ENCODE data around the gene MYMX. TPM values are rescaled to one million over a fixed set of nuclear protein-coding genes. Genes with fewer than 3 reads are reported as not detected.

The MYMX gene
- total RNA-seq, 2 experiments from 2014 or later: not detected

- DNase-seq: no peak
- Histone ChIP-seq H3K9me3 (ENCODE audit: control insufficient read depth in 1 of 2, insufficient read depth in 1 of 2, low read length in 2 of 2) (no peaks in the 10 kb centered on the region), H3K36me3 (ENCODE audit: insufficient read depth, low read length) (no peaks in the 10 kb centered on the region), H3K4me1 (ENCODE audit: insufficient read depth, low read length) (no peaks in the 10 kb centered on the region), H3K4me3 (ENCODE audit: low read length) (no peak overlapping the region), H3K27ac (ENCODE audit: low read depth in 1 of 2, low read length in 2 of 2) (no peak overlapping the region), H3K27me3 (ENCODE audit: control insufficient read depth in 1 of 2, insufficient read depth in 2 of 2, low read length in 2 of 2) (no peaks in the 10 kb centered on the region)
- ATAC-seq (ENCODE audit: poor library complexity): no peak
- Mint-ChIP-seq H3K4me1 (ENCODE audit: low read depth) (no peaks in the 10 kb centered on the region), H3K4me3 (no peak overlapping the region), H3K27me3 (peaks cover 4% of the 10 kb centered on the region), H3K36me3 (ENCODE audit: low read depth) (no peaks in the 10 kb centered on the region), H3K27ac (no peak overlapping the region), H3K9me3 (no peaks in the 10 kb centered on the region)
- TF ChIP-seq CTCF (IDR thresholded peaks at IDR 0.05): no peak
- ChIA-PET POLR2A (no interaction called here), CTCF (interaction anchor here (1.4 kb wide), 1 partner anchor 10 kb away, joined by 4 read pairs; no protein-coding TSS in a partner anchor)
- intact Hi-C loops (cut with DNase I, micrococcal nuclease): no loop called here
These were observed 5.4 kb upstream of the MYMX start for GRCh38 chr6:44211284-44211683.

- Histone ChIP-seq H3K36me3 (ENCODE audit: insufficient read depth, low read length) (no peaks in the 10 kb centered on the region), H3K4me3 (ENCODE audit: low read length) (no peak overlapping the region), H3K9me3 (ENCODE audit: control insufficient read depth in 1 of 2, insufficient read depth in 1 of 2, low read length in 2 of 2) (peaks cover 0 to 3% of the 10 kb centered on the region in 2 experiments), H3K4me1 (ENCODE audit: insufficient read depth, low read length) (peaks cover 5% of the 10 kb centered on the region), H3K27ac (ENCODE audit: low read depth in 1 of 2, low read length in 2 of 2) (no peak overlapping the region), H3K27me3 (ENCODE audit: control insufficient read depth in 1 of 2, insufficient read depth in 2 of 2, low read length in 2 of 2) (peaks cover 3 to 7% of the 10 kb centered on the region in 2 experiments)
- ATAC-seq (ENCODE audit: poor library complexity) (no peak), DNase-seq (no peak)
- CTCF ChIA-PET: no interaction called here
- intact Hi-C loops (cut with DNase I, micrococcal nuclease): no loop called here
- H3K27ac Mint-ChIP-seq: no peak overlapping the region
- no peaks in the 10 kb centered on the region for H3K36me3 Mint-ChIP-seq (ENCODE audit: low read depth)
- no peak overlapping the region for H3K4me3 Mint-ChIP-seq
- peaks cover 9% of the 10 kb centered on the region for H3K4me1 Mint-ChIP-seq (ENCODE audit: low read depth)
- no peaks in the 10 kb centered on the region for H3K9me3 Mint-ChIP-seq
- no peak for TF ChIP-seq CTCF (IDR thresholded peaks at IDR 0.05)
- peaks cover 4% of the 10 kb centered on the region for H3K27me3 Mint-ChIP-seq
- POLR2A ChIA-PET: no interaction called here
These were observed 2.4 kb upstream of the MYMX start for GRCh38 chr6:44214307-44214706.

- TF ChIP-seq CTCF (IDR thresholded peaks at IDR 0.05): no peak
- no peak for DNase-seq
- ChIA-PET CTCF (no interaction called here), POLR2A (no interaction called here)
- intact Hi-C loops (cut with DNase I, micrococcal nuclease): no loop called here
- Mint-ChIP-seq H3K36me3 (ENCODE audit: low read depth) (no peaks in the 10 kb centered on the region), H3K4me1 (ENCODE audit: low read depth) (peaks cover 22% of the 10 kb centered on the region), H3K9me3 (no peaks in the 10 kb centered on the region), H3K27me3 (peaks cover 4% of the 10 kb centered on the region), H3K27ac (no peak overlapping the region), H3K4me3 (no peak overlapping the region)
- Histone ChIP-seq H3K4me3 (ENCODE audit: low read length) (no peak overlapping the region), H3K36me3 (ENCODE audit: insufficient read depth, low read length) (no peaks in the 10 kb centered on the region), H3K27me3 (ENCODE audit: control insufficient read depth in 1 of 2, insufficient read depth in 2 of 2, low read length in 2 of 2) (peaks cover 4 to 7% of the 10 kb centered on the region in 2 experiments), H3K4me1 (ENCODE audit: insufficient read depth, low read length) (peaks cover 21% of the 10 kb centered on the region), H3K9me3 (ENCODE audit: control insufficient read depth in 1 of 2, insufficient read depth in 1 of 2, low read length in 2 of 2) (peaks cover 0 to 3% of the 10 kb centered on the region in 2 experiments), H3K27ac (ENCODE audit: low read depth in 1 of 2, low read length in 2 of 2) (no peak overlapping the region)
- no peak for ATAC-seq (ENCODE audit: poor library complexity)
These were observed 812 bp downstream of the MYMX start for GRCh38 chr6:44217332-44218143.

All from CD4-positive, alpha-beta T cell (primary cell).